GM13976 (cell line): ENCODE data around the gene PNLIPRP2.

ENCODE experiments used
- DNase-seq: peaks from one replicate; pipeline ENCODE4 v3.0.0; 2012; ENCODE audit warnings: low spot score
- CTCF ChIP-seq: IDR thresholded peaks from 2 replicates; pipeline ENCODE4 v1.5.1; 2012; ENCODE audit warnings: borderline replicate concordance, mild to moderate bottlenecking; ENCODE audit not compliant: insufficient read depth; ENCODE audit errors: extremely low read depth, missing control alignments, control extremely low read depth
- in situ Hi-C: fragments of 300-500 bp; cut with MboI; formaldehyde crosslinking; loops from one replicate; pipeline ENCODE4 v1.12.0; 2022; ENCODE audit warnings: low sequenced_read_pairs, mixed read lengths, inconsistent platforms; ENCODE audit not compliant: unreplicated experiment

Gene PNLIPRP2

GRCh38 chr10:116657863-116658551 lies 37.3 kb downstream of the PNLIPRP2 start:
- in situ Hi-C loops = no loop called here
- TF ChIP-seq CTCF = no peak
- DNase-seq = no peak

- no peak for TF ChIP-seq CTCF
- DNase-seq = no peak
- in situ Hi-C loops = no loop called here
These were observed 38.4 kb downstream of the PNLIPRP2 start for GRCh38 chr10:116659049-116659670.

- no peak for TF ChIP-seq CTCF
- in situ Hi-C loops = no loop called here
- no peak for DNase-seq
These were observed 40.1 kb downstream of the PNLIPRP2 start for GRCh38 chr10:116660860-116661259.

- no peak for TF ChIP-seq CTCF
- in situ Hi-C loops = no loop called here
- no peak for DNase-seq
These were observed 42.6 kb downstream of the PNLIPRP2 start for GRCh38 chr10:116663342-116663741.

- no peak for TF ChIP-seq CTCF
- DNase-seq = no peak
- in situ Hi-C loops = no loop called here
These were observed 43.9 kb downstream of the PNLIPRP2 start for GRCh38 chr10:116664631-116665030.

GRCh38 chr10:116665541-116666125 lies 44.9 kb downstream of the PNLIPRP2 start:
- DNase-seq = no peak
- TF ChIP-seq CTCF = no peak
- in situ Hi-C loops = no loop called here
